OCI-LY3 (cell line): ENCODE results near the gene ADIRF.

Experiments used
- H2AFZ ChIP-seq: fragments of 200-600, 300-600 bp; shearing (Covaris generic); 2 replicates; pipeline ENCODE4 v1.6.0; 2014; ENCODE audit warnings: antibody characterized with exemption, low read depth, low read length
- H3K27ac ChIP-seq: fragments of 200-600, 300-600 bp; sonication (generic); 2 replicates; pipeline ENCODE4 v1.5.1; 2014; ENCODE audit warnings: mild to moderate bottlenecking, low read length, moderate library complexity, mixed read lengths
- H3K27me3 ChIP-seq: fragments of 200-600, 300-600 bp; sonication (generic); 2 replicates; pipeline ENCODE4 v1.6.1; 2014; ENCODE audit warnings: low read depth, low read length, mixed read lengths
- H3K36me3 ChIP-seq: fragments of 200-600, 300-600 bp; sonication (generic); replicated peaks from 2 replicates; pipeline ENCODE3; 2014; ENCODE audit warnings: low read depth, low read length, mixed read lengths
- H3K4me1 ChIP-seq: fragments of 300-600, 200-600 bp; sonication (generic); 2 replicates; pipeline ENCODE4 v1.6.1; 2014; ENCODE audit warnings: low read length, mixed read lengths
- H3K4me2 ChIP-seq: fragments of 200-600, 300-600 bp; sonication (generic); 2 replicates; pipeline ENCODE4 v1.6.1; 2014; ENCODE audit warnings: low read length, mixed read lengths
- H3K4me3 ChIP-seq: fragments of 300-600, 200-600 bp; sonication (generic); 2 replicates; pipeline ENCODE4 v1.5.1; 2014; ENCODE audit warnings: antibody characterized with exemption, mild to moderate bottlenecking, low read length, moderate library complexity
- H3K79me2 ChIP-seq: fragments of 300-600, 200-600 bp; shearing (Covaris generic); 2 replicates; pipeline ENCODE4 v1.6.1; 2014; ENCODE audit warnings: mild to moderate bottlenecking, low read length, mixed read lengths
- H3K9ac ChIP-seq: fragments of 300-600, 200-600 bp; shearing (Covaris generic); 2 replicates; pipeline ENCODE4 v1.6.0; 2014; ENCODE audit warnings: mild to moderate bottlenecking, low read length, moderate library complexity
- H3K9me3 ChIP-seq: fragments of 200-600, 300-600 bp; shearing (Covaris generic); 2 replicates; pipeline ENCODE4 v1.6.1; 2014; ENCODE audit warnings: low read length, mixed read lengths; ENCODE audit not compliant: insufficient read depth
- H4K20me1 ChIP-seq: fragments of 200-600, 300-600 bp; sonication (generic); 2 replicates; pipeline ENCODE4 v1.6.1; 2016; ENCODE audit warnings: low read length, mixed read lengths; ENCODE audit not compliant: insufficient read depth
- EZH2phosphoT487 ChIP-seq: fragments of 200-600 bp; shearing (Covaris generic); IDR thresholded peaks from 2 replicates; pipeline ENCODE4 v1.6.1; 2018; ENCODE audit warnings: antibody characterized with exemption, mixed run types, low read depth
- TF ChIP-seq, protein P1 (sequence below): fragments of 200-600, 300-600 bp; sonication (generic); IDR thresholded peaks from 2 replicates; pipeline ENCODE4 v1.5.1; 2014; ENCODE audit warnings: antibody characterized with exemption, low read length, low read depth

The ADIRF gene

DNA sequence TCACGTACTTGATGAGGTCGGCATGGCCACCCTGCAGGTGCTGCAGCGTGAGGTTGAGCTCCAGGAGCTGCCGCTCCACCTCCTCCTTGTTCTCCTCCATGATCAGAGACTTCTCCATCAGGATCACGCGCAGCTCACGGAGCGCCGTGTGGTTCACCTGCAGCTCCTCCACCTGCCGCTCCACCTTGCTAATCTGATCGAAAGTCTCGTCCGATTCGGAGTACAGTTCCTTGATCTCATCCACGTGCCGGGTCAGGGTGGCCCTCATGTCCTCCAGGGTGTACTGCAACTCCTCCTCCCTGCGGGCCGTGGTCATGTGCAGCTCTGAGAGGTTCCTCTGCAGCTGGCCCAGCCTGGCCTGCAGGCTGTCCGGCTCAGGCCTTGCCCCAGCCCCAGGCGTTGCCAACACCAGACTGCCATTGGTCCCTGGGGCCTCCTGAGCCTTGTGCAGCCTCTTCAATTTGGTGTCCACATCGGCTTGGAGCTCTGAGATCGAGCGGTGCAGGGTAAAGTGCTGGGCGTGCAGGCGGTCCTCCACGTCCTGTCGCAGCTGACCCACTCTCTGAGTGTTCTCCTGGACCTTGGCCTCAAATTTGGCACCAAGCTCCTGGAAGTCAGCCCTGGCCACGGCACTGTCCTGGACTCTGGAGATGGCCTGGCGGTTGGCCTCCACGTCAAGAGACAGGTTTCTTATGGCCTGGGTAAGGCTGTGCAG, 24.8 kb upstream of the ADIRF start:
- no peak overlapping the region for H2AFZ ChIP-seq
- H3K27ac ChIP-seq: no peak overlapping the region
- H3K36me3 ChIP-seq: no peaks in the 10 kb centered on the region
- H3K4me2 ChIP-seq: no peak overlapping the region
- no peaks in the 10 kb centered on the region for H3K9me3 ChIP-seq
- H3K27me3 ChIP-seq: no peaks in the 10 kb centered on the region
- H3K4me1 ChIP-seq: peaks cover 16% of the 10 kb centered on the region
- H3K4me3 ChIP-seq: no peak overlapping the region
- H4K20me1 ChIP-seq: no peaks in the 10 kb centered on the region
- H3K79me2 ChIP-seq: no peaks in the 10 kb centered on the region
- TF ChIP-seq, protein P1, sequence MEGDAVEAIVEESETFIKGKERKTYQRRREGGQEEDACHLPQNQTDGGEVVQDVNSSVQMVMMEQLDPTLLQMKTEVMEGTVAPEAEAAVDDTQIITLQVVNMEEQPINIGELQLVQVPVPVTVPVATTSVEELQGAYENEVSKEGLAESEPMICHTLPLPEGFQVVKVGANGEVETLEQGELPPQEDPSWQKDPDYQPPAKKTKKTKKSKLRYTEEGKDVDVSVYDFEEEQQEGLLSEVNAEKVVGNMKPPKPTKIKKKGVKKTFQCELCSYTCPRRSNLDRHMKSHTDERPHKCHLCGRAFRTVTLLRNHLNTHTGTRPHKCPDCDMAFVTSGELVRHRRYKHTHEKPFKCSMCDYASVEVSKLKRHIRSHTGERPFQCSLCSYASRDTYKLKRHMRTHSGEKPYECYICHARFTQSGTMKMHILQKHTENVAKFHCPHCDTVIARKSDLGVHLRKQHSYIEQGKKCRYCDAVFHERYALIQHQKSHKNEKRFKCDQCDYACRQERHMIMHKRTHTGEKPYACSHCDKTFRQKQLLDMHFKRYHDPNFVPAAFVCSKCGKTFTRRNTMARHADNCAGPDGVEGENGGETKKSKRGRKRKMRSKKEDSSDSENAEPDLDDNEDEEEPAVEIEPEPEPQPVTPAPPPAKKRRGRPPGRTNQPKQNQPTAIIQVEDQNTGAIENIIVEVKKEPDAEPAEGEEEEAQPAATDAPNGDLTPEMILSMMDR: no peak
- TF ChIP-seq EZH2phosphoT487: no peak
- H3K9ac ChIP-seq: no peak overlapping the region

DNA sequence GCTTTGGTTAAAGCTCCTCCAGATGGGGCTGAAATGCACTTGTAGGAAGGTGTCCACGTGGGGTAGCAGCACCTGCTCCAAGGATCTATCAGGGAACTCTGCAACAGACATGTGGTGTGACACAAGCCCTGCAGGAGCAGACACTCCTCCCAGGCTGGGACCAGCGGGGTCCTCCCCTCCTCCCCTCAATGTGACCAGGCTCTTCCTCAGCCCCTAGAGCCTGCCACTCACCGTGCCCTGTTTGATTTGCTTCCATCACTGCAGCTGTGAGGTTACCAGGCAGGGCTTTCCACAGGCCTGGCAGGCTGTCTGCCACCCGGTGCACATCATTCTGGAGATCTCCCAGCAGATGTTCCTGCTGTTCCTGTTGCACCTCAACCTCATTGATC, 24.3 kb upstream of the ADIRF start:
- H3K9me3 ChIP-seq: no peaks in the 10 kb centered on the region
- H3K4me2 ChIP-seq: no peak overlapping the region
- no peaks in the 10 kb centered on the region for H3K79me2 ChIP-seq
- no peak overlapping the region for H3K9ac ChIP-seq
- no peaks in the 10 kb centered on the region for H3K27me3 ChIP-seq
- H3K4me3 ChIP-seq: no peak overlapping the region
- H3K36me3 ChIP-seq: no peaks in the 10 kb centered on the region
- H4K20me1 ChIP-seq: no peaks in the 10 kb centered on the region
- H3K27ac ChIP-seq: no peak overlapping the region
- peaks cover 16% of the 10 kb centered on the region for H3K4me1 ChIP-seq
- no peak overlapping the region for H2AFZ ChIP-seq
- TF ChIP-seq, protein P1: no peak
- TF ChIP-seq EZH2phosphoT487: no peak

DNA sequence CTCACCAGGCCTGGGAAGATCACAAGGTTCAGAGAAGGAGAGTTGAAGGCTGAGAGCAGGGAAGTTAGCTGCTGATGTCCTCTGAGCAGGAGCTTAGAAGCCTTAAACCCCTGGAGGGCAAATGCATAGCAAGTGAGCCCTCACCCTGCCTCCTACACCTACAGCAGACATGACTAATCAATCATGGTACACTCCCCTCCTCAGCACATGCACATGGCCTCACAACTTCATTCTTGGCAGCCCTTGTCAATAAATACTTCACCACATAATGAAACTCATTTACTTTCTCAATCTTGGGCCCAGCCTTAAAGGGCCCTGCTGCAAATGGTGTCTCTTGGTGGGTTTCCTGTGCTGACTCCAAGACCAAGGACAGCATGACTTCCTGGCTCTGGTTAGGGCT, 23.8 kb upstream of the ADIRF start:
- Histone ChIP-seq H3K27ac (no peak overlapping the region), H2AFZ (no peak overlapping the region), H3K4me1 (peaks cover 16% of the 10 kb centered on the region), H3K36me3 (no peaks in the 10 kb centered on the region), H3K79me2 (no peaks in the 10 kb centered on the region), H4K20me1 (no peaks in the 10 kb centered on the region), H3K4me3 (no peak overlapping the region), H3K9ac (no peak overlapping the region), H3K4me2 (no peak overlapping the region), H3K27me3 (no peaks in the 10 kb centered on the region), H3K9me3 (no peaks in the 10 kb centered on the region)
- TF ChIP-seq, protein P1: no peak
- no peak for TF ChIP-seq EZH2phosphoT487

DNA sequence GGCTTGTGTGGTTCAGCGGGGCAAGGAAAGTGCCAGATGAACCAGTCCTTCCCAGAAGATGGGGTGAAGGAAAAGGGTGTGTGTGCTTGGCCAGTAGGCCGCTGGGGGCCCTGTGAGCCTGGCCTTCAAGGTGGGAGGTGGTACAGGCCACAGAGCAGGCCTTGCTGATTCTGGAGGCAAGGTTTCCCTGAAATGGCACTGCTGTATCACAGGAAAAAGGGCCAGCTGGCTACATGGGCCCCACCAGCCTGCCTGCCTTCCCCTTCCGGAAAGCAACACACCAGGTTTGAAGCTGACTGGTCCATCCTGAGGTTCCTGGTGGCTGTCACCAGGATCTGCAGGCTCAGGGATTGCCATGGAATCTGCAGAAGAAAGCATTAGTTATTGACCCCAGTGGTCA, 23.4 kb upstream of the ADIRF start:
- Histone ChIP-seq H3K9me3 (no peaks in the 10 kb centered on the region), H3K79me2 (no peaks in the 10 kb centered on the region), H3K4me2 (no peak overlapping the region), H3K27me3 (no peaks in the 10 kb centered on the region), H4K20me1 (no peaks in the 10 kb centered on the region), H3K27ac (no peak overlapping the region), H3K36me3 (no peaks in the 10 kb centered on the region), H3K9ac (no peak overlapping the region), H2AFZ (no peak overlapping the region), H3K4me1 (peaks cover 16% of the 10 kb centered on the region), H3K4me3 (no peak overlapping the region)
- TF ChIP-seq, protein P1: no peak
- no peak for TF ChIP-seq EZH2phosphoT487
